ENCODE data around the gene HSD17B1. TPM values are rescaled to one million over a fixed set of nuclear protein-coding genes. Genes with fewer than 3 reads are reported as not detected.

The HSD17B1 gene
- total and polyA plus RNA-seq, 2 of the 13 experiments (the other 11 are each of a cell fraction or from before 2014, with no cell fraction given) = 0.54 to 0.93 TPM

DNA sequence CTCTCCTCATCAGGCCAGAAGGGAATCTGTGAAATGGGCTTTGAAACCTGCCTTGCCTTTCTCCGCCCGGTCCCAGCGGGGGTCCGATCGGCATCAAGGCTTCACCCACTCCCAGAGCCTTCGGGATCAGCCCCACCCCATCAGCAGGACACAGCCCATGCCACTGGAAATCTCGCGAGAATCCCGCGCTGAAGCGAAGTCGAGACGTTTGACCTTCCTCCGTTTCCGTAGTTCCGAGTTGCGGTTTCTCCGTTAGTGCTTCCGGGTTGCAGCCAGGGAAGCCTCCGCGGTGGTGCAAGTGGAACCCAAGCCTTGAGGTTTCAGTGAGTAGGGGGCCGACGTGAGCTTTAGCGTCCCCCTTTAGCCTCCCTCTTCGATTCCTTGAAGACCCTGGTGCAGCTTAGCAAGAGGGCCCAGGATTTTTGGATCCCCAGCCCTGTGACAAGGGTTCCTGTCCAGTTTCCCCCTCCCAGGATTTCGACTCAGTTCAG is 9.2 kb downstream of the HSD17B1 start, which contains the start of gene COASY (continued):
- no peak for TF ChIP-seq GFI1 (CRISPR knock-in tag; IDR thresholded peaks at IDR 0.05; ENCODE audit: borderline replicate concordance)
- peak; percentile 35; the same call in 1 of the 2 replicates for TF ChIP-seq HES4 (CRISPR knock-in tag; IDR thresholded peaks at IDR 0.05; ENCODE audit: borderline replicate concordance)
- TF ChIP-seq SUZ12 (IDR thresholded peaks at IDR 0.05; ENCODE audit: low read depth, low read length) = no peak
- peak; percentile 50 for TF ChIP-seq SOX5 (CRISPR knock-in tag; IDR thresholded peaks at IDR 0.05; ENCODE audit: borderline replicate concordance)
- no peak for TF ChIP-seq AGO2 (optimal IDR thresholded peaks at IDR 0.05; ENCODE audit: low read depth, low read length)
- peak; percentile 60; the same call in 1 of the 2 replicates for TF ChIP-seq ZNF614 (CRISPR knock-in tag; IDR thresholded peaks at IDR 0.05; ENCODE audit: borderline replicate concordance)
- TF ChIP-seq, protein P1, sequence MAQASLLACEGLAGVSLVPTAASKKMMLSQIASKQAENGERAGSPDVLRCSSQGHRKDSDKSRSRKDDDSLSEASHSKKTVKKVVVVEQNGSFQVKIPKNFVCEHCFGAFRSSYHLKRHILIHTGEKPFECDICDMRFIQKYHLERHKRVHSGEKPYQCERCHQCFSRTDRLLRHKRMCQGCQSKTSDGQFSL (CRISPR knock-in tag; IDR thresholded peaks at IDR 0.05) = peak; percentile 54; the same call in 1 of the 2 replicates
- TF ChIP-seq ZNF350 (CRISPR knock-in tag; IDR thresholded peaks at IDR 0.05; ENCODE audit: borderline replicate concordance, low read depth) = peak; percentile 87
- TF ChIP-seq ZNF207 (IDR thresholded peaks at IDR 0.05; ENCODE audit: borderline replicate concordance) = no peak
- TF ChIP-seq YEATS4 (CRISPR knock-in tag; IDR thresholded peaks at IDR 0.05; ENCODE audit: borderline replicate concordance) = peak; percentile 88
- peak; percentile 77 for TF ChIP-seq ZC3H13 (CRISPR knock-in tag; IDR thresholded peaks at IDR 0.05)
- TF ChIP-seq, protein P2, sequence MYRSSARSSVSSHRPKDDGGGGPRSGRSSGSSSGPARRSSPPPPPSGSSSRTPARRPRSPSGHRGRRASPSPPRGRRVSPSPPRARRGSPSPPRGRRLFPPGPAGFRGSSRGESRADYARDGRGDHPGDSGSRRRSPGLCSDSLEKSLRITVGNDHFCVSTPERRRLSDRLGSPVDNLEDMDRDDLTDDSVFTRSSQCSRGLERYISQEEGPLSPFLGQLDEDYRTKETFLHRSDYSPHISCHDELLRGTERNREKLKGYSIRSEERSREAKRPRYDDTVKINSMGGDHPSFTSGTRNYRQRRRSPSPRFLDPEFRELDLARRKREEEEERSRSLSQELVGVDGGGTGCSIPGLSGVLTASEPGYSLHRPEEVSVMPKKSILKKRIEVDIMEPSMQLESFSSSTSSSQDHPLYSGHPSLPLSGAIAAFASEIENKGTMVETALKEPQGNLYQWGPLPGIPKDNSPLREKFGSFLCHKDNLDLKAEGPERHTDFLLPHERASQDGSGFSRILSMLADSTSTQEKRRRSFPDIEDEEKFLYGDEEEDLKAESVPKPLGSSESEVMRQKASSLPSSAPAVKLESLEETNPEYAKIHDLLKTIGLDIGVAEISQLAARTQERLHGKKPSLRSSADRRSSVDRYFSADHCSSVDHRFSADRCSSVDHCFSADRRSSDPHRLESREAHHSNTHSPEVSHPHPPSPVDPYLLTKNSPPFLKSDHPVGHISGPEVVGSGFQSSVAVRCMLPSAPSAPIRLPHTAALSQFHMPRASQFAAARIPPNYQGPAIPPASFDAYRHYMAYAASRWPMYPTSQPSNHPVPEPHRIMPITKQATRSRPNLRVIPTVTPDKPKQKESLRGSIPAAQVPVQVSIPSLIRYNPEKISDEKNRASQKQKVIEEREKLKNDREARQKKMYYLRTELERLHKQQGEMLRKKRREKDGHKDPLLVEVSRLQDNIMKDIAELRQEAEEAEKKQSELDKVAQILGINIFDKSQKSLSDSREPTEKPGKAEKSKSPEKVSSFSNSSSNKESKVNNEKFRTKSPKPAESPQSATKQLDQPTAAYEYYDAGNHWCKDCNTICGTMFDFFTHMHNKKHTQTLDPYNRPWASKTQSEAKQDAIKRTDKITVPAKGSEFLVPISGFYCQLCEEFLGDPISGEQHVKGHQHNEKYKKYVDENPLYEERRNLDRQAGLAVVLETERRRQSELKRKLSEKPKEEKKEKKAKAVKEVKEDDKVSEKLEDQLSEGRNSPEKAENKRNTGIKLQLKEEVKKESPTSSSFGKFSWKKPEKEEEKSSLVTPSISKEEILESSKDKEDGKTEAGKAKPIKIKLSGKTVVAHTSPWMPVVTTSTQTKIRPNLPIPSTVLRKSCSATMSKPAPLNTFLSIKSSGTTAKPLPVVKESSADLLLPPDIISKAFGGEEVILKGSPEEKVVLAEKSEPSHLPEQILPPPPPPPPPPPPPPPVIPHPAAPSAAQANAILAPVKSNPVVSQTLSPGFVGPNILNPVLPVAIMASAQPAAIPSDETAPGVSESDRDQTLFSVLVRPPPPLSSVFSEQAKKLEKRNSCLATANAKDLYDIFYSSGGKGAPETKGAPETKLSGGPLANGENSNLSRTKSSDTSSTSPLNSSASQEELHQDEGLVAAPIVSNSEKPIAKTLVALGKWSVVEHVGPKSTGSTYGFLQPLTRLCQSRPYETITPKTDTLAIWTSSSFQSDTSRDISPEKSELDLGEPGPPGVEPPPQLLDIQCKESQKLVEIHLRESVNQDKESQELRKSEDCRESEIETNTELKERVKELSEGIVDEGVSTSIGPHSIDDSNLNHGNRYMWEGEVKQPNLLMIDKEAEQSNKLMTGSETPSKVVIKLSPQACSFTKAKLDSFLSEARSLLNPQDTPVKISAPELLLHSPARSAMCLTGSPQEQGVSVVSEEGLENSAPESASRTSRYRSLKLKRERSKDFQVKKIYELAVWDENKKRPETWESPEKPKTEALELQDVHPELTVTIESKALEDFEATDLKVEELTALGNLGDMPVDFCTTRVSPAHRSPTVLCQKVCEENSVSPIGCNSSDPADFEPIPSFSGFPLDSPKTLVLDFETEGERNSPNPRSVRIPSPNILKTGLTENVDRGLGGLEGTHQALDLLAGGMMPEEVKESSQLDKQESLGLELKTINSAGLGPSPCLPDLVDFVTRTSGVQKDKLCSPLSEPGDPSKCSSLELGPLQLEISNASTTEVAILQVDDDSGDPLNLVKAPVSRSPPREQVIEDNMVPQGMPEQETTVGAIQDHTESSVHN (CRISPR knock-in tag; IDR thresholded peaks at IDR 0.05) = no peak
- no peak; the same call in none of the 2 replicates for TF ChIP-seq NRL (CRISPR knock-in tag; IDR thresholded peaks at IDR 0.05; ENCODE audit: borderline replicate concordance)
- TF ChIP-seq, protein P3, sequence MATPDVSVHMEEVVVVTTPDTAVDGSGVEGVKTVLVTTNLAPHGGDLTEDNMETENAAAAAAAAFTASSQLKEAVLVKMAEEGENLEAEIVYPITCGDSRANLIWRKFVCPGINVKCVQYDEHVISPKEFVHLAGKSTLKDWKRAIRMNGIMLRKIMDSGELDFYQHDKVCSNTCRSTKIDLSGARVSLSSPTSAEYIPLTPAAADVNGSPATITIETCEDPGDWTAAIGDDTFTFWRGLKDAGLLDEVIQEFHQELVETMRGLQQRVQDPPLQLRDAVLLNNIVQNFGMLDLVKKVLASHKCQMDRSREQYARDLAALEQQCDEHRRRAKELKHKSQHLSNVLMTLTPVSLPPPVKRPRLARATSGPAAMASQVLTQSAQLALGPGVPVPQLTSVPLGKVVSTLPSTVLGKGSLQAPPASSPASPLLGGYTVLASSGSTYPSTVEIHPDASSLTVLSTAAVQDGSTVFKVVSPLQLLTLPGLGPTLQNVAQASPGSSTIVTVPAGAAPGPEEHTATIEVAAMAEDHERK (CRISPR knock-in tag; IDR thresholded peaks at IDR 0.05; ENCODE audit: low read depth) = peak; percentile 65
- TF ChIP-seq MED1 (CRISPR knock-in tag; IDR thresholded peaks at IDR 0.05) = peak; percentile 83
- TF ChIP-seq, protein P4, sequence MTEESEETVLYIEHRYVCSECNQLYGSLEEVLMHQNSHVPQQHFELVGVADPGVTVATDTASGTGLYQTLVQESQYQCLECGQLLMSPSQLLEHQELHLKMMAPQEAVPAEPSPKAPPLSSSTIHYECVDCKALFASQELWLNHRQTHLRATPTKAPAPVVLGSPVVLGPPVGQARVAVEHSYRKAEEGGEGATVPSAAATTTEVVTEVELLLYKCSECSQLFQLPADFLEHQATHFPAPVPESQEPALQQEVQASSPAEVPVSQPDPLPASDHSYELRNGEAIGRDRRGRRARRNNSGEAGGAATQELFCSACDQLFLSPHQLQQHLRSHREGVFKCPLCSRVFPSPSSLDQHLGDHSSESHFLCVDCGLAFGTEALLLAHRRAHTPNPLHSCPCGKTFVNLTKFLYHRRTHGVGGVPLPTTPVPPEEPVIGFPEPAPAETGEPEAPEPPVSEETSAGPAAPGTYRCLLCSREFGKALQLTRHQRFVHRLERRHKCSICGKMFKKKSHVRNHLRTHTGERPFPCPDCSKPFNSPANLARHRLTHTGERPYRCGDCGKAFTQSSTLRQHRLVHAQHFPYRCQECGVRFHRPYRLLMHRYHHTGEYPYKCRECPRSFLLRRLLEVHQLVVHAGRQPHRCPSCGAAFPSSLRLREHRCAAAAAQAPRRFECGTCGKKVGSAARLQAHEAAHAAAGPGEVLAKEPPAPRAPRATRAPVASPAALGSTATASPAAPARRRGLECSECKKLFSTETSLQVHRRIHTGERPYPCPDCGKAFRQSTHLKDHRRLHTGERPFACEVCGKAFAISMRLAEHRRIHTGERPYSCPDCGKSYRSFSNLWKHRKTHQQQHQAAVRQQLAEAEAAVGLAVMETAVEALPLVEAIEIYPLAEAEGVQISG (CRISPR knock-in tag; IDR thresholded peaks at IDR 0.05) = peak; percentile 95
- TF ChIP-seq DNMT3B (CRISPR knock-in tag; conservative IDR thresholded peaks at IDR 0.05) = no peak
- peak; percentile 96 for TF ChIP-seq IRF2 (CRISPR knock-in tag; IDR thresholded peaks at IDR 0.05)
